GM19328 (cell line): Measurements from ENCODE around the gene TBC1D14.

ENCODE experiments used
- ATAC-seq: cut with Tn5 transposase; IDR thresholded peaks from one replicate; pipeline ENCODE4 v1.9.1; 2021; ENCODE audit warnings: mild to moderate bottlenecking, moderate library complexity; ENCODE audit not compliant: unreplicated experiment

The TBC1D14 gene

GRCh38 chr4:7016086-7016485 is 106.5 kb downstream of the TBC1D14 start:
- no peak for ATAC-seq

GRCh38 chr4:7016512-7016911 is 106.9 kb downstream of the TBC1D14 start:
- ATAC-seq, result no peak

- no peak for ATAC-seq
These were observed 107.9 kb downstream of the TBC1D14 start for GRCh38 chr4:7017446-7018048.

GRCh38 chr4:7018281-7018680 is 108.7 kb downstream of the TBC1D14 start:
- no peak for ATAC-seq

- ATAC-seq, result no peak
These were observed 109.7 kb downstream of the TBC1D14 start for GRCh38 chr4:7019367-7019766.

- ATAC-seq, result no peak
These were observed 110.7 kb downstream of the TBC1D14 start for GRCh38 chr4:7020290-7020689.

- ATAC-seq, result no peak
These were observed 111.2 kb downstream of the TBC1D14 start for GRCh38 chr4:7020856-7021255.

- no peak for ATAC-seq
These were observed 111.7 kb downstream of the TBC1D14 start for GRCh38 chr4:7021355-7021754.

- ATAC-seq, result no peak
These were observed 112.5 kb downstream of the TBC1D14 start for GRCh38 chr4:7021930-7022664.

- no peak for ATAC-seq
These were observed 113.9 kb downstream of the TBC1D14 start for GRCh38 chr4:7023486-7023885.

GRCh38 chr4:7023901-7024300 is 114.3 kb downstream of the TBC1D14 start:
- no peak for ATAC-seq

- ATAC-seq, result no peak
These were observed 114.8 kb downstream of the TBC1D14 start for GRCh38 chr4:7024336-7024890.

- no peak for ATAC-seq
These were observed 115.5 kb downstream of the TBC1D14 start for GRCh38 chr4:7025040-7025602.

GRCh38 chr4:7026107-7026506 is 116.5 kb downstream of the TBC1D14 start:
- no peak for ATAC-seq

- no peak for ATAC-seq
These were observed 117.7 kb downstream of the TBC1D14 start for GRCh38 chr4:7027284-7027683.

- no peak for ATAC-seq
These were observed 118.3 kb downstream of the TBC1D14 start for GRCh38 chr4:7027913-7028312.

- ATAC-seq, result no peak
These were observed 119.6 kb downstream of the TBC1D14 start for GRCh38 chr4:7029212-7029611.

GRCh38 chr4:7029921-7030320 is 120.3 kb downstream of the TBC1D14 start:
- no peak for ATAC-seq

GRCh38 chr4:7030856-7031255 is 121.2 kb downstream of the TBC1D14 start:
- ATAC-seq, result no peak

GRCh38 chr4:7031558-7032449 is 122.2 kb downstream of the TBC1D14 start:
- no peak for ATAC-seq

- ATAC-seq, result no peak
These were observed 123.0 kb downstream of the TBC1D14 start for GRCh38 chr4:7032596-7032995.
